DND-41 (cell line): ENCODE measurements around the gene VPS72.

Experiments
- ATAC-seq: fragments of 200-7000 bp; cut with Tn5 transposase; 3 replicates; pipeline ENCODE4 v1.9.1; 2021; ENCODE audit warnings: low read depth; ENCODE audit not compliant: insufficient read depth
- DNase-seq: peaks from one replicate; pipeline ENCODE4 v3.0.0-alpha.2; 2020
- H2AFZ ChIP-seq: 2 replicates; pipeline ENCODE4 v1.6.0; 2012; ENCODE audit warnings: low read depth, low read length
- H3K27ac ChIP-seq: 2 replicates; pipeline ENCODE4 v1.5.1; 2012; ENCODE audit warnings: low read length, inconsistent platforms
- H3K27me3 ChIP-seq: fragments of 200-600 bp; sonication (generic); 2 replicates; pipeline ENCODE4 v1.6.0; 2012; ENCODE audit warnings: low read length, mild to moderate bottlenecking, inconsistent platforms; ENCODE audit not compliant: insufficient read depth, poor library complexity
- H3K36me3 ChIP-seq: 2 replicates; pipeline ENCODE4 v1.5.1; 2012; ENCODE audit warnings: low read length, inconsistent platforms; ENCODE audit not compliant: insufficient read depth
- H3K4me1 ChIP-seq: 2 replicates; pipeline ENCODE4 v1.5.1; 2012; ENCODE audit warnings: mild to moderate bottlenecking, low read length; ENCODE audit not compliant: insufficient read depth
- H3K4me2 ChIP-seq: 2 replicates; pipeline ENCODE4 v1.6.0; 2012; ENCODE audit warnings: mild to moderate bottlenecking, moderate library complexity, low read length, inconsistent platforms; ENCODE audit not compliant: insufficient read depth
- H3K4me3 ChIP-seq, 2 experiments: fragments of 200-600 bp in 1 of 2; shearing (Covaris generic) in 1 of 2; 2 replicates each; pipeline ENCODE4 v1.5.1; 2012 to 2016; ENCODE audit warnings: inconsistent platforms in 2 of 2, low read length in 2 of 2, mild to moderate bottlenecking in 2 of 2, low read depth in 1 of 2, moderate library complexity in 1 of 2
- H3K79me2 ChIP-seq: 2 replicates; pipeline ENCODE4 v1.6.0; 2012; ENCODE audit warnings: low read length, inconsistent platforms; ENCODE audit not compliant: insufficient read depth
- H3K9ac ChIP-seq: 2 replicates; pipeline ENCODE4 v1.6.0; 2012; ENCODE audit warnings: low read depth, mild to moderate bottlenecking, inconsistent platforms, low read length, moderate library complexity
- H3K9me3 ChIP-seq: 2 replicates; pipeline ENCODE4 v1.5.1; 2012; ENCODE audit warnings: low read length, moderate library complexity, mild to moderate bottlenecking, inconsistent platforms; ENCODE audit not compliant: insufficient read depth, severe bottlenecking
- H4K20me1 ChIP-seq: 2 replicates; pipeline ENCODE4 v1.6.0; 2012; ENCODE audit warnings: low read length; ENCODE audit not compliant: insufficient read depth
- CTCF ChIP-seq: IDR thresholded peaks from 2 replicates; pipeline ENCODE4 v1.5.1; 2012; ENCODE audit warnings: borderline replicate concordance, low read length, moderate library complexity, mild to moderate bottlenecking; ENCODE audit not compliant: poor library complexity, severe bottlenecking; ENCODE audit errors: extremely low read depth
- EZH2 ChIP-seq: IDR thresholded peaks from 3 replicates; pipeline ENCODE4 v1.6.1; 2012; ENCODE audit warnings: borderline replicate concordance, low read depth, mild to moderate bottlenecking, moderate library complexity, low read length, inconsistent platforms; ENCODE audit not compliant: severe bottlenecking

The VPS72 gene

GRCh38 chr1:151146072-151146411 is 44.0 kb downstream of the VPS72 start:
- H3K79me2 ChIP-seq = no peaks in the 10 kb centered on the region; the same call in 1 of the 2 replicates
- H3K27ac ChIP-seq = peak overlapping the region; percentile 49; the same call in 1 of the 2 replicates
- ATAC-seq = no peak
- peak overlapping the region; percentile 77 for H2AFZ ChIP-seq
- H3K9ac ChIP-seq = peak overlapping the region; percentile 57
- TF ChIP-seq CTCF (no peak), EZH2 (no peak)
- H3K4me2 ChIP-seq = peak overlapping the region; percentile 87
- peaks cover 20% of the 10 kb centered on the region for H3K4me1 ChIP-seq
- H3K9me3 ChIP-seq = no peaks in the 10 kb centered on the region
- H3K4me3 ChIP-seq = peak overlapping the region; percentile 52 to 86
- H3K36me3 ChIP-seq = no peaks in the 10 kb centered on the region
- no peaks in the 10 kb centered on the region for H3K27me3 ChIP-seq
- DNase-seq = no peak
- H4K20me1 ChIP-seq = no peaks in the 10 kb centered on the region

DNA sequence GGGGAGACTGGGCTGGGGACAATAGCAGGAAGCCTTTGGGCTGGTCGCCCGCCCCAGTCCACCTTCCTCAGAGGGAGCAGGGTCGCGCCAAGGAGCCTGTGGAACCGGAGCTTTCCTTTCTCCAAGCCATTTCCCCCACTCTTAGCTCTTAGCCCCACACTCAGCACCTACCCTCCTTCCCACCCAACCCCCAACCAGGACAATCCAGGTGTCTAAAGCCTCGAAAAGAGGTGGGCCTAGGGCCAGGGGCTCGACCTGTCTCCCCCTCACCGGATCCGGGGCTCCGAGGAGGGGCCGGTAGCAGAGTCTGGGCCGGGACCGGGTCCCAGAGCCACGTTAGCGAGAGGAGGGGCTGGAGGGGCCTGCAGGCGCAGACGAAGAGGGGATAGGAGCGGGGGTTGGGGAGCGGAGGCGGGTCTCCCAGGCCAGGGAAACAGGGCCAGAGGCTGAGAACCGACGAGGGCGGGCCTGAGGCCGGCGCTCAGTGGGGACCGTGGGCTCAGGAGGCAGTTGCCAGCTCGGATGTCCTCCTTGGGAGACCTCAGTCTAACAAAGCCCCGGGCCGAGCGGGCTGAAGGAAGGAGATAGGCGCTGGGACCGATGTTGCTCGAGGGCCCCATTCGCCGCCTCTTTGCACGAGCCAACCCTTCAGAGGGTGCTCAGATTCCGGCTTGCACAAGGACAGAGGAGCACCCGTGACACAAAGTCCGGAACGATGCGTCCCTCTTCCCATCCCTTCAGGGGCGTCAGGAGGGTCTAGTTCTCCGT is 44.5 kb downstream of the VPS72 start:
- Histone ChIP-seq H2AFZ (peak overlapping the region; percentile 77), H3K4me3 (peak overlapping the region; percentile 52 to 86; a peak in 2 of 4 replicates), H3K4me1 (peaks cover 20% of the 10 kb centered on the region), H3K27ac (no peak overlapping the region), H3K9me3 (no peaks in the 10 kb centered on the region), H3K36me3 (no peaks in the 10 kb centered on the region), H3K27me3 (no peaks in the 10 kb centered on the region), H3K4me2 (peak overlapping the region; percentile 87), H3K9ac (peak overlapping the region; percentile 57), H4K20me1 (no peaks in the 10 kb centered on the region), H3K79me2 (no peaks in the 10 kb centered on the region; the same call in 1 of the 2 replicates)
- no peak for DNase-seq
- no peak for ATAC-seq
- TF ChIP-seq EZH2 = no peak
- TF ChIP-seq CTCF = no peak

DNA sequence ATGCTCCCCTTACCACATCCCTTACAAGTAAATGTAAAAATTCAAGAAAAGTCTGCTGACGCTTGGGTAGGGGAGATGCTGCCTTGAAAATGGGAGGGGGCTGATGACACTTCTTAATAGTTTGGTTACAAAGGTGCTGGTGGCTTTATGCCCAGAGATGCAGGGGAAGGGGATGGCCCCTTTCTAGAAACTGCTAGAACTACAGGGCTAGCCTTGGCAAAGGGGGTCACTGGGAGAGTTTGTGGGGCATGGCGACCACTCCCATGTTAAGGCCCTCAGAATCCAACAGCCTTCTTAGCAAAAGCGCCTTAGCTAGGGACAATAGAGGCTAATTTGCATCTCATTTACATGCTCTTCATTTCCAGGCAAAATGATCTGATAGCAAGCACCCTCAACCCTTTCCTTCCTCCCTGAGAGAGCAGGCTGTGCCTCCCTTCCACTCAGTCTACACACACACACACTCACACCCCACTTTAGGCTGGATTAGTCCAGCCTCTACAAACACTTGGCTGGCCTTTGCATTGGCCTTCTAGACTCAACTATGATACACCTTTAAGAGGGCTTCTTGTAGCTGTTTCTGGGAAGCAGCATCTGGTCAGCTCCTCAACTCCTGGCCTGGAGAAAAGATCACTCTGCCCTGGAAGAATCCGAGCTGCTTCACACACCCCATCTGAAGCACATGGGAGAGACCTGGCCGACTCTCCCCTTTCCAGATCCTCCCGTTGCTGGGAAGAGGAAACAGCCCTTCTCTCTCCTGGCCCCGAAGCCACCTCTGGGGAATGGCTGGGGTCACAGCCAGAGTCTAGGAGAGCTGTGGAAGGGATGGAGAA is 45.3 kb downstream of the VPS72 start:
- H3K9me3 ChIP-seq = no peaks in the 10 kb centered on the region
- TF ChIP-seq CTCF (no peak), EZH2 (no peak)
- H3K27me3 ChIP-seq = no peaks in the 10 kb centered on the region
- DNase-seq (no peak), ATAC-seq (no peak)
- H4K20me1 ChIP-seq = no peaks in the 10 kb centered on the region
- H3K4me3 ChIP-seq = no peak overlapping the region
- H2AFZ ChIP-seq = no peak overlapping the region
- H3K36me3 ChIP-seq = no peaks in the 10 kb centered on the region
- H3K4me1 ChIP-seq = peaks cover 20% of the 10 kb centered on the region
- no peak overlapping the region for H3K27ac ChIP-seq
- no peaks in the 10 kb centered on the region; the same call in 1 of the 2 replicates for H3K79me2 ChIP-seq
- H3K9ac ChIP-seq = no peak overlapping the region; the same call in 1 of the 2 replicates
- 0 out of 2 replicates have a peak overlapping the region, but pooled peaks have one; percentile 87 for H3K4me2 ChIP-seq
